Measurements from ENCODE around the gene ADAMTSL2.

DNA sequence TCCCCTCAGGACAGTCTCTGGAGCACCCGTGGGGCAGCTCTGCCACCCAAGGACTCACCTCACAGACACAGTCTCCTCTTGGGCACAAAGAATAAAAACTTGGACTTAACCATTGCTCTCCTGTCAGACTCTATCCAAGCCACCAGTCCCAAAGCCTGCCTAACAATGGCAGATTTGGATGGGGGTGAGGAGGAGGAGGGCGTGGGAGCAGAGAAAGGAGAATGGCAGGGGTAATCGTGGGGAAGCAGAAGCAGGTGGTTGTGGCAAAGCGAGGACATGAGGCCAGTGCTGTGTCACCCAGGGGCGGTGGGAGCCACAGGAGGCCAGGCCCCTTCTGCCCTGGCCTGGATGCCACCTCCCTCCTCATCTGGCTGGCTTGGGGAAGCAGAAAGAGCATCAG lies 80.2 kb downstream of the ADAMTSL2 start:
- no peak for TF ChIP-seq GATA3 (IDR thresholded peaks at IDR 0.05; ENCODE audit: low read depth, low read length)
- TF ChIP-seq GATA2 (IDR thresholded peaks at IDR 0.05; ENCODE audit: low read depth, low read length) = no peak

Measured in SH-SY5Y (cell line).